GM19238 (cell line): ENCODE measurements around the gene HSPBAP1.
"Not testable (repeated sequence)": the region's sequence is repeated elsewhere in the genome, so short reads cannot be mapped to it uniquely, and the experiment has no call there.

ENCODE experiments used
- DNase-seq: peaks from one replicate; pipeline ENCODE4 v3.0.0; 2011; ENCODE audit warnings: low spot score; ENCODE audit not compliant: insufficient read length

The HSPBAP1 gene

GRCh38 chr3:122739172-122739571 is 54.5 kb downstream of the HSPBAP1 start:
- DNase-seq: no peak

GRCh38 chr3:122732682-122733525 is 60.7 kb downstream of the HSPBAP1 start:
- DNase-seq: not testable (repeated sequence)

GRCh38 chr3:122730240-122730639 is 63.4 kb downstream of the HSPBAP1 start:
- no peak for DNase-seq

GRCh38 chr3:122728756-122729514 is 64.7 kb downstream of the HSPBAP1 start:
- no peak for DNase-seq

- DNase-seq: no peak
Measured at GRCh38 chr3:122728186-122728585, 65.4 kb downstream of the HSPBAP1 start.

GRCh38 chr3:122727766-122728165 is 65.9 kb downstream of the HSPBAP1 start:
- no peak for DNase-seq

- no peak for DNase-seq
Measured at GRCh38 chr3:122727294-122727693, 66.3 kb downstream of the HSPBAP1 start.

- DNase-seq: no peak
Measured at GRCh38 chr3:122725106-122725505, 68.5 kb downstream of the HSPBAP1 start.

- no peak for DNase-seq
Measured at GRCh38 chr3:122719273-122719921, 74.2 kb downstream of the HSPBAP1 start.

GRCh38 chr3:122716667-122717066 is 77.0 kb downstream of the HSPBAP1 start:
- DNase-seq: no peak

- DNase-seq: no peak
Measured at GRCh38 chr3:122714273-122714672, 79.4 kb downstream of the HSPBAP1 start.

GRCh38 chr3:122710616-122711251 is 82.9 kb downstream of the HSPBAP1 start:
- DNase-seq: not testable (repeated sequence)

- DNase-seq: no peak
Measured at GRCh38 chr3:122705379-122705778, 88.3 kb downstream of the HSPBAP1 start.

GRCh38 chr3:122700193-122700592 is 93.4 kb downstream of the HSPBAP1 start:
- DNase-seq: no peak

GRCh38 chr3:122697952-122698620 is 95.5 kb downstream of the HSPBAP1 start:
- no peak for DNase-seq

GRCh38 chr3:122695927-122696561 is 97.6 kb downstream of the HSPBAP1 start:
- no peak for DNase-seq

- no peak for DNase-seq
Measured at GRCh38 chr3:122694966-122695365, 98.7 kb downstream of the HSPBAP1 start.

- DNase-seq: no peak
Measured at GRCh38 chr3:122692674-122693073, 101.0 kb downstream of the HSPBAP1 start.

GRCh38 chr3:122691195-122691594 is 102.4 kb downstream of the HSPBAP1 start:
- no peak for DNase-seq

- no peak for DNase-seq
Measured at GRCh38 chr3:122690096-122690495, 103.5 kb downstream of the HSPBAP1 start.
